Hepatocyte (in vitro differentiated cells): ENCODE results near the gene GIMAP8.

Experiments
- EZH2 ChIP-seq: fragments of 200-600 bp; sonication (generic); IDR thresholded peaks from 2 replicates; pipeline ENCODE4 v1.6.1; 2016; ENCODE audit warnings: antibody characterized with exemption, mild to moderate bottlenecking, borderline replicate concordance
- EZH2phosphoT487 ChIP-seq: fragments of 200-600 bp; sonication (generic); IDR thresholded peaks from one replicate; pipeline ENCODE4 v1.6.1; 2018; ENCODE audit warnings: antibody characterized with exemption, mild to moderate bottlenecking, low read depth, moderate library complexity; ENCODE audit not compliant: unreplicated experiment, severe bottlenecking
- TF ChIP-seq, protein P1 (sequence below): fragments of 200-600 bp; sonication (generic); IDR thresholded peaks from 2 replicates; pipeline ENCODE4 v1.5.1; 2016; ENCODE audit warnings: antibody characterized with exemption, mild to moderate bottlenecking; ENCODE audit not compliant: poor library complexity

DNA sequence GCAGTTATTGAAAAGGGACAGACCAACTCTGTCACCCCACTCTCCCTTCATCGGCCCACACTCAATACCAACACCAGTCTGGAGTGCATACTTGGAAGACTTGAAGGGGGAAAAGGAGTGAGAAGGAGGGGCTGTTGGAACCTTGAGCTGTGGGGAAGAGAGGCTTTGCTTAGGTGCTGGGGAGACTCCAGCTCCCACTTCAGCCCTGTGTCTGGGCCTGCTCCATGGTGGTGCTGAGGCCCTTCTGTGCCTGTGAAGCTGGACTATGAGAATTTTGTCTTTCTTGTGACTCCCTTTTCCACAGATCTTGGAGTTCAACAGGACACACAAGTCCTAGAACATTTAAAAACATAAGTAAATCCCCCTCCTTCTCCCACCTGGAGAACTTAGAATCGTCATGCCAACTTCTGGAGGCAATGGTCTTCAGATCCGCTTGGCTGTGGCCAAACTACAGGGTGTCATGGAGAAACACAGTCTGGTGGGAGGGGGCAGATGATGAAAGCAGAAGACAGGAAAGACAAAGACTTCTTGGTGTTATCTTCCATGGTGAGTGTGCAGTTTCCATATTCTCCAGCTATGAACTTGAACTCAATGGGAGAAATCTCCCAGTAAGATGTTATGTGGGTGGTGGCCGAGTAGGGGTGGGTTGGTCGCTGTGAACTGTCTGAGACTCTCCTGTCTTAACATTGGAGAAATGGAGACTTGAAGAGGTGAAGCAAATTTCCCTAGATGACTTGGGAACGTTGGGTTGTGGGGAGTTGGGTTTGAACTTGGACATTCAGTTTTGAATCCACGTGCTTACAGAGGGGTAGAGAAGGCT, 18.4 kb upstream of the GIMAP8 start:
- TF ChIP-seq, protein P1, sequence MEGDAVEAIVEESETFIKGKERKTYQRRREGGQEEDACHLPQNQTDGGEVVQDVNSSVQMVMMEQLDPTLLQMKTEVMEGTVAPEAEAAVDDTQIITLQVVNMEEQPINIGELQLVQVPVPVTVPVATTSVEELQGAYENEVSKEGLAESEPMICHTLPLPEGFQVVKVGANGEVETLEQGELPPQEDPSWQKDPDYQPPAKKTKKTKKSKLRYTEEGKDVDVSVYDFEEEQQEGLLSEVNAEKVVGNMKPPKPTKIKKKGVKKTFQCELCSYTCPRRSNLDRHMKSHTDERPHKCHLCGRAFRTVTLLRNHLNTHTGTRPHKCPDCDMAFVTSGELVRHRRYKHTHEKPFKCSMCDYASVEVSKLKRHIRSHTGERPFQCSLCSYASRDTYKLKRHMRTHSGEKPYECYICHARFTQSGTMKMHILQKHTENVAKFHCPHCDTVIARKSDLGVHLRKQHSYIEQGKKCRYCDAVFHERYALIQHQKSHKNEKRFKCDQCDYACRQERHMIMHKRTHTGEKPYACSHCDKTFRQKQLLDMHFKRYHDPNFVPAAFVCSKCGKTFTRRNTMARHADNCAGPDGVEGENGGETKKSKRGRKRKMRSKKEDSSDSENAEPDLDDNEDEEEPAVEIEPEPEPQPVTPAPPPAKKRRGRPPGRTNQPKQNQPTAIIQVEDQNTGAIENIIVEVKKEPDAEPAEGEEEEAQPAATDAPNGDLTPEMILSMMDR = no peak
- TF ChIP-seq EZH2 (no peak), EZH2phosphoT487 (no peak)
